Articular chondrocyte of knee joint (primary cell): ENCODE results near the gene STAT5A. TPM values are rescaled to one million over a fixed set of nuclear protein-coding genes. Genes with fewer than 3 reads are reported as not detected.

Source experiments
- total RNA-seq: library from RNA; depleted of rRNA; stranded (reverse); fragments of >200 nt; gene quantifications from 2 replicates; pipeline ENCODE4 v1.2.3, GENCODE V29; 2012

The STAT5A gene
- 30.1 and 48.5 TPM in 2 replicates for total RNA-seq

GRCh38 chr17:42287977-42288802 is at the start of gene STAT5A:
Gene STAT5A (plus strand): TSS chr17:42288498. CDS start chr17:42289412, 914 bp downstream.

GRCh38 chr17:42276359-42276608 is 12.0 kb upstream of the STAT5A start, which contains the start of gene STAT5B:
Gene STAT5B (minus strand): TSS chr17:42276391. CDS start chr17:42232127, 44,264 bp downstream.

Other genes with a start within 250 kb of the STAT5A start
- gene C17orf113, start 237.9 kb upstream of the STAT5A start, total RNA-seq: 0.11 and 0.26 TPM in 2 replicates
- not detected in 2 replicates for gene ZNF385C, start 190.0 kb upstream of the STAT5A start, total RNA-seq
- gene DHX58, start 175.8 kb upstream of the STAT5A start, total RNA-seq: 15.0 and 15.2 TPM in 2 replicates
- 6.5 and 9.6 TPM in 2 replicates for gene KAT2A, start 167.1 kb upstream of the STAT5A start, total RNA-seq
- gene HSPB9, start 165.7 kb upstream of the STAT5A start, total RNA-seq: not detected in 2 replicates
- 78.4 and 80.0 TPM in 2 replicates for gene RAB5C, start 133.5 kb upstream of the STAT5A start, total RNA-seq
- under 0.01 TPM in 1 of 2 replicates, not detected in the other for gene KCNH4, start 107.4 kb upstream of the STAT5A start, total RNA-seq
- gene HCRT, start 103.0 kb upstream of the STAT5A start, total RNA-seq: not detected in 2 replicates
- 22.8 and 24.3 TPM in 2 replicates for gene GHDC, start 94.0 kb upstream of the STAT5A start, total RNA-seq
- 24.9 and 27.7 TPM in 2 replicates for gene STAT5B, start 12.1 kb upstream of the STAT5A start, total RNA-seq
- 193 and 275 TPM in 2 replicates for gene STAT3, start 99.9 kb downstream of the STAT5A start, total RNA-seq
- 1,094 and 1,211 TPM in 2 replicates for gene CAVIN1, start 134.8 kb downstream of the STAT5A start, total RNA-seq
- 66.8 and 72.1 TPM in 2 replicates for gene ATP6V0A1, start 170.4 kb downstream of the STAT5A start, total RNA-seq
- gene NAGLU, start 247.7 kb downstream of the STAT5A start, total RNA-seq: 31.0 and 41.8 TPM in 2 replicates